Measurements from ENCODE around the gene OMA1. TPM values are rescaled to one million over a fixed set of nuclear protein-coding genes. Genes with fewer than 3 reads are reported as not detected.

OMA1 gene
- 11.8 and 13.2 TPM in 2 replicates for total RNA-seq
- polyA plus RNA-seq: 10.8 and 11.7 TPM in 2 replicates

DNA sequence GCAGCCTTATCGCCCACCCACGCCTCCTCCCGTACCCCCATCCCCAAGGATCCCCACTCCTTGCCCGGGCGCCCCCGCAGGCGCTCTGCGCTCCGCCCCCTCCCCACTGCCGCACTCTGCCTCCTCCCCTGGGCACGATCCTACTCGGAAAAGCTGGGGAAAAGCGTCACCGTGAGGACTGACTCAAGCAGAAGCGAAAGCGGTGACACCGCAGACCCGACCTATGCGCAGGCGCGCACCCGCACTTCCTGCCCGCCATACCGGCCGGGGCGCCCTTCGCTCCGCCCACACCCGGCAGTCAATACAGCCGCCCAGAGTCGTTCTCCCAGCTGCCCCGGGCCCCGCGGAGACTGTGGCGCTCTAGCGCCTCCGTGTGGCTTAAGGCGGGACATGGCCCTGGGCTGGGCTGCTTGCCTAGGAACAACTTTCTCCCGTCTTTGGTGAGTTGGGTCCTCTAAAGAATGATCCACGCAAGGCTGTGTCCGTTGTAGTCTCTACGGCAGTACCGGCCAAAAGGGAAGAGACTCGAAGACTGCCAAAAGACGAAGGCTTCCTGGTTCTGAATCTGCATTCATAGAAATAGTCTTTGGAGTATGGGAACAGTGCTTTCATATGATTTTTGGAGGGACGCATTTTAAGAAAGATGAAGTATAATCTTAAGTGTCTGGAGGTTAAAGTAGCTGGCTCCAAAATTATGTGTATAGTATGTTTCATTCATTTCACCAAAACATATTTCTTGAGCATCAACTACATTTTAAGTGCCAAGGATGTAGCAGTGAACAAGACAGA lies at the start of gene OMA1:
OMA1 (minus strand) TSS at position 207 of the 789 bp plus-strand sequence. CDS start 7,432 bp downstream, outside the sequence.
- H3K9me3 ChIP-seq (ENCODE audit: low read depth): no peaks in the 10 kb centered on the region
- no peaks in the 10 kb centered on the region for H3K36me3 ChIP-seq
- TF ChIP-seq CTCF (IDR thresholded peaks at IDR 0.05; ENCODE audit: low read depth, low read length): peak; percentile 98
- H3K4me3 ChIP-seq: peak within 1 kb of the TSS; percentile 48
- peak; percentile 99 for DNase-seq (ENCODE audit: low read depth in 1 of 2, low spot score in 1 of 2)
- H3K4me1 ChIP-seq (ENCODE audit: low read depth): peaks cover 2% of the 10 kb centered on the region
- peak within 1 kb of the TSS; percentile 98 for H3K27ac ChIP-seq
- H3K27me3 ChIP-seq: no peaks in the 10 kb centered on the region

GRCh38 chr1:58594546-58594945 lies 48.0 kb upstream of the OMA1 start:
- no peak for DNase-seq (ENCODE audit: low read depth in 1 of 2, low spot score in 1 of 2)
- H3K36me3 ChIP-seq: no peaks in the 10 kb centered on the region
- H3K27me3 ChIP-seq: peaks cover 86% of the 10 kb centered on the region
- TF ChIP-seq CTCF (IDR thresholded peaks at IDR 0.05; ENCODE audit: low read depth, low read length): no peak
- no peaks in the 10 kb centered on the region for H3K4me1 ChIP-seq (ENCODE audit: low read depth)
- no peaks in the 10 kb centered on the region for H3K9me3 ChIP-seq (ENCODE audit: low read depth)
- no peak overlapping the region for H3K4me3 ChIP-seq
- H3K27ac ChIP-seq: no peak overlapping the region

GRCh38 chr1:58592522-58593134 lies 46.1 kb upstream of the OMA1 start:
- Histone ChIP-seq H3K36me3 (no peaks in the 10 kb centered on the region), H3K4me3 (no peak overlapping the region), H3K9me3 (ENCODE audit: low read depth) (no peaks in the 10 kb centered on the region), H3K27me3 (peaks cover 93% of the 10 kb centered on the region), H3K27ac (no peak overlapping the region), H3K4me1 (ENCODE audit: low read depth) (no peaks in the 10 kb centered on the region)
- no peak for TF ChIP-seq CTCF (IDR thresholded peaks at IDR 0.05; ENCODE audit: low read depth, low read length)
- peak in 1 of 2 donors; percentile 90 for DNase-seq (ENCODE audit: low read depth in 1 of 2, low spot score in 1 of 2)

DNA sequence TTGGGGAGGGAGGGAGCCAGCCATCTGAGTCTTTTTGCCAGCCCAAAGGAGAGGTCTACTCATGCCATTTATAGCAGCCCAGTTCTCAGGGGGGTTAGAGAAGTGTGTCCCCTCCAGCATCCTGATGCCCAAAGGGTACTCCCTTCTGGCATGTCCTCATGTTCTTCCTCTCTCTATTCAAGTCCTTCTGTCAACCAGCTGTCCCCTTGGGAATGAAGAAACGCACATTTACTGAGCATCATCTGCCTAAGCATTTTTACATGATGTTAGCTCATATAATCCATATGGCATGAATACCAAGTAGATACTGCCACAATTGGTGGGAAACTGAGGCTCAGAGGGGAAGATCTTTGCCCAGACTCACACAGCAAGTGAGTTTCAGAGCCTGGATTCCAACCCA lies 45.3 kb upstream of the OMA1 start:
- no peaks in the 10 kb centered on the region for H3K9me3 ChIP-seq (ENCODE audit: low read depth)
- H3K4me3 ChIP-seq: no peak overlapping the region
- H3K4me1 ChIP-seq (ENCODE audit: low read depth): no peaks in the 10 kb centered on the region
- H3K27ac ChIP-seq: no peak overlapping the region
- no peak for TF ChIP-seq CTCF (IDR thresholded peaks at IDR 0.05; ENCODE audit: low read depth, low read length)
- no peaks in the 10 kb centered on the region for H3K36me3 ChIP-seq
- no peak for DNase-seq (ENCODE audit: low read depth in 1 of 2, low spot score in 1 of 2)
- H3K27me3 ChIP-seq: peaks cover 93% of the 10 kb centered on the region

GRCh38 chr1:58590019-58590418 lies 43.5 kb upstream of the OMA1 start:
- no peak for DNase-seq (ENCODE audit: low read depth in 1 of 2, low spot score in 1 of 2)
- H3K27ac ChIP-seq: no peak overlapping the region
- H3K27me3 ChIP-seq: peaks cover 96% of the 10 kb centered on the region
- no peaks in the 10 kb centered on the region for H3K36me3 ChIP-seq
- no peak overlapping the region for H3K4me3 ChIP-seq
- no peak for TF ChIP-seq CTCF (IDR thresholded peaks at IDR 0.05; ENCODE audit: low read depth, low read length)
- no peaks in the 10 kb centered on the region for H3K4me1 ChIP-seq (ENCODE audit: low read depth)
- H3K9me3 ChIP-seq (ENCODE audit: low read depth): no peaks in the 10 kb centered on the region

Measured in cardiac muscle cell (in vitro differentiated cells and primary cell).